Activated T-cell treated with anti-CD3 and anti-CD28 coated beads for 1 hour (primary cell): ENCODE results near the gene SLC39A2.

ENCODE experiments used
- DNase-seq: peaks from one replicate; pipeline ENCODE4 v3.0.0-alpha.2; 2020; ENCODE audit warnings: low read depth

The SLC39A2 gene

DNA sequence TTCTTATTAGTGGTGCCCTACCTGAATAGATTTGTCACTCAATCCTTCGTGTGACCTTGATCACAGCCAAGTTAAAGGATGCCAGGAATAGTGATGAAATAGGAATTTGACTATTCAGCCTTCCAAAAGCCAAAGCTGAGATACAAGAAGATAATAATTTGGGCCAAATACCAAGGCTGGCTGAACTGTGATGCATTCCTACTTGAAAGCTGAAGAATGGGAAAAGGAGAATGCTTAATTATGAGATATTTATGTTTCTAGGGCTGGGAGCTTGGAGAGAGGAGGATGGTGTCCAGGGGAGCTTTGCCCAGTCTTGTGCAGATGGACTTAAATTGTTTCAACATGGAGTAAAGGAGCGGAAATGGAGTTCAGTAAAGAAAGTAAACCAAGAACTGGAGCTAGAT lies 48.3 kb downstream of the SLC39A2 start:
- DNase-seq = no peak

DNA sequence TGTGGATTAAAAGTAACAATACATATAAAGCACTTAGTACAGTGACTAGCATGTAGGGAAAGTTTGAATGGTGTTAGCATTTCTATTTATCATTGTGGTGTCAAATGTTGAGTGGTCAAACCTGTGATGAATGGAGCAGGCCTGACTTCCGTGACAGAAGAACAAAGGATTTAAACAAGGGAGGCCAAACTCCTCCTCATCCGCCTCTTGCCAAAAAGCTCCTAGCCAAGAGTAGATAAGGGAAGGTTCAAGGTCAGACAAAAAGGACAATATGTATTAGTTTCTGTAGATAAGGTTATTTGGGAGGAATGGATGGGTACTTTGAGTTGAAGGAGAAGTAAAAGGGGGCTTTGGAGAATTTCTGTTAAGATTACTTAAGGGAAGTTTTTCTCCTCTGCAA lies 49.5 kb downstream of the SLC39A2 start:
- no peak for DNase-seq

DNA sequence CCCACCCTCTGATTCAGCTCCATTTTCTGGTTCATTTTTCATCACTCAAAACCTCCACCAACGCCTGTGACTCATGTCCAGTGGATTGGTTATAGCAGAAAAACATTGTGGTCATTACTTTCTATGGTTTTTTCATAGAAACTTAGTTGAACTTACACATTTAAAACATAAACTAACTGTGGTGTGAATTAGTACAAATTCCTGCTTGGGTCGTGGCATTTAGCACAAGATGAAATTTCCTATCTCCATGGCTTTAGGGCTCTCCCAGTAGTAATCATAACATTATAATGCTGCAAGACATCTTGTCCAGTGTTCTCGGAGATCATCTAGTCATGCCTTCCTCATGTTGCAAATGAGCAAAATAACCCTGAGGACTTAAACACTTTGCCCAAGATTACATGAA lies 50.2 kb downstream of the SLC39A2 start:
- no peak for DNase-seq

DNA sequence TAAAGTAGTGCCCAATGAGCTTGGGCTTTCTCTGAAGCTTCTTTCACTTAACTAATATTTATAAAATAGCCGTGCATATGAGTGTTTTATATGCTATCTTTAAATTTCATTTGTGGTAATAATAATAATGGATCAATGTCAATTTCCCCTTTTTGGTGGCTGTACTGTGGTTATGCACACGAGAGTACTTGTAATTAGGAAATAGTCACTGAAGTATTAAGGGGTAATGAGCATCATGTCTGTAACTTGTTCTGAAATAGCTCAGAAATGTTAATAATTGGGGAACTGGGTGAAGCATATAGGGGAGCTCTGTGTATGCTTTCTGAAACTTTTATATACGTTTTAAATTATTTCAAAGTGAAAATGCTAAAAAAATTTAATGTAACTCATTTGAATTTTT lies 51.5 kb downstream of the SLC39A2 start:
- DNase-seq = no peak
